Liver (tissue), 3 donors: ENCODE results near the gene NKAIN2.

Experiments used
- CTCF ChIP-seq: fragments of 150-350 bp; IDR thresholded peaks from 2 replicates; pipeline ENCODE4 v1.5.1; 2017; ENCODE audit warnings: improper control_type of control experiment, low read depth, low read length; ENCODE audit not compliant: missing input control
- GABPA ChIP-seq, 2 donors: IDR thresholded peaks in 1 of 2; conservative IDR thresholded peaks in 1 of 2; 2 replicates each; pipeline ENCODE4 v1.6.1; 2016; ENCODE audit warnings: antibody characterized with exemption in 2 of 2, mild to moderate bottlenecking in 1 of 2, moderate library complexity in 1 of 2
- MAX ChIP-seq: IDR thresholded peaks from 2 replicates; pipeline ENCODE4 v1.6.1; 2016; ENCODE audit warnings: antibody characterized with exemption
- RXRA ChIP-seq, 2 donors: IDR thresholded peaks; 2 replicates each; pipeline ENCODE4 v1.6.1; 2017 to 2018; ENCODE audit warnings: antibody characterized with exemption in 2 of 2, mild to moderate bottlenecking in 1 of 2
- TAF1 ChIP-seq: conservative IDR thresholded peaks from 2 replicates; pipeline ENCODE4 v1.6.1; 2016; ENCODE audit warnings: antibody characterized with exemption, mild to moderate bottlenecking
- YY1 ChIP-seq: IDR thresholded peaks from 2 replicates; pipeline ENCODE4 v1.6.1; 2016; ENCODE audit warnings: antibody characterized with exemption, mild to moderate bottlenecking
- donor health status: healthy.
- donor health status: healthy.

- TF ChIP-seq CTCF (no peak), RXRA (IDR thresholded peaks at IDR 0.05) (no peak), TAF1 (no peak), MAX (no peak), YY1 (no peak), GABPA (IDR thresholded peaks at IDR 0.05 in 1 of 2, conservative IDR thresholded peaks at IDR 0.05 in 1 of 2) (no peak)
Observed at GRCh38 chr6:123966618-123967017, 163.0 kb downstream of the NKAIN2 start.
